Vagina (tissue), 2 donors: ENCODE results near the gene JPH3. TPM values are rescaled to one million over a fixed set of nuclear protein-coding genes. Genes with fewer than 3 reads are reported as not detected.

Source experiments
- DNase-seq, 2 donors: peaks; one replicate each; pipeline ENCODE4 v3.0.0-alpha.2; 2017; ENCODE audit errors: extremely low spot score in 2 of 2
- H3K27ac ChIP-seq: fragments of 200-600 bp; sonication (generic); one replicate; pipeline ENCODE4 v1.5.1; 2019
- H3K27me3 ChIP-seq: fragments of 200-600 bp; sonication (generic); one replicate; pipeline ENCODE4 v1.5.1; 2019
- H3K36me3 ChIP-seq, 2 donors: fragments of 200-600 bp; sonication (generic); one replicate each; pipeline ENCODE4 v1.5.1; 2017 to 2019
- H3K4me1 ChIP-seq: fragments of 200-600 bp; sonication (generic); one replicate; pipeline ENCODE4 v1.5.1; 2019
- H3K4me3 ChIP-seq, 2 donors: fragments of 200-600 bp; sonication (generic); 1 replicate in 1 of 2; 2 replicates in 1 of 2; pipeline ENCODE4 v1.5.1; 2016 to 2019
- H3K9me3 ChIP-seq: fragments of 200-600 bp; sonication (generic); one replicate; pipeline ENCODE4 v1.5.1; 2019
- POLR2A ChIP-seq, 2 donors: fragments of 450-650 bp; IDR thresholded peaks; one replicate each; pipeline ENCODE4 v1.6.1; 2017; ENCODE audit warnings: antibody characterized with exemption in 2 of 2, mild to moderate bottlenecking in 2 of 2, moderate library complexity in 2 of 2
- POLR2AphosphoS5 ChIP-seq, 2 donors: sonication (generic); formaldehyde crosslinking; IDR thresholded peaks; one replicate each; pipeline ENCODE4 v1.9.0; 2017; ENCODE audit warnings: antibody characterized with exemption in 2 of 2, mild to moderate bottlenecking in 2 of 2, low read depth in 1 of 2; ENCODE audit not compliant: insufficient read depth in 1 of 2
- intact Hi-C: fragments of 100-400 bp; cut with DNase I; formaldehyde crosslinking; loops from one replicate; pipeline ENCODE4 v1.15.1; 2023
- total RNA-seq: library from RNA; depleted of rRNA; stranded (reverse); fragments of >200 nt; gene quantifications from one replicate; pipeline ENCODE4 v1.2.3, GENCODE V29; 2016
- TF ChIP-seq, protein P1 (sequence below), 3 experiments: fragments of 450-650 bp in 2 of 3; fragments of 200-600 bp in 1 of 3; sonication (generic) in 1 of 3; IDR thresholded peaks; one replicate each; pipeline ENCODE4 v1.5.1; 2017 to 2019; ENCODE audit warnings: antibody characterized with exemption in 3 of 3, mild to moderate bottlenecking in 2 of 3, moderate library complexity in 2 of 3

JPH3 gene
- total RNA-seq, result 2.0 TPM

DNA sequence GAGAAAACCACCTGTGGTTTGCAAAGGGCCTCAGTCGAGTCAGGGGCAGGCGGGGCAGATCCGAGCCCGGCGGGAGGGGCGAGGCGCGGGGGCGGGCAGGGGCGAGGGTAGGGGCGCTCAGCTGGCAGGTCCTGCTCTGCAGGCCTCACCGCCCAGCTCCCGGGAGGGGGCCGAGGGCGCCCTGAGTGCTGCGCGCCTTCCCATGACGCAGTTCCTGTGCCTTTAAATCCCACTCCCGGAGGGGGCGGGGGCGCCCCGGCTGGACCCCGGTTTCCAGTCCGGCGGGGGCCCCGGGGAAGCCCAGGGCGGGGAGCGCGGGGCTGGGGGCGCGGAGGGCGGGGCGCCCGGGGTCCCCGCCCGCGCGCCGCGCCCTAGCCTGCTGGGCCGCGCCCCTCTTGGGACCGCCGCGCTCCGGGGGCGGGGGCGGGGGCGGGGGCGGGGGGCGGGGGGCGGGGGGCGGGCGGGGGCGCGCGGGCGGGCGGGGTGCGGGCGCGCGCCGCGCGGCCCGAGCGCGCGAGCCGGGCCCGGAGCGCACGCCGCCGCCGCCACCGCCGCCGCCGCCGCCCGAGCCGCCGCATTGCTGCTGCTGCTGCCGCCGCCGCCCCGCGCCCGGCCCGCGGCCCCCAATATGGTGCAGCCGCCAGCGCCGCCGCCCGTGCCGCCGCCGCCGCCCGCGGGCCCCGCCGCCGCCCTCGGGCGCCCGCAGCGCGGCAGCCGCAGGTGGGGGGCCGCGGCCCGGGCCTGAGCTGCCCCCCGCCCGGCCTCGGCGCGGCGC lies at the start of gene JPH3:
Gene JPH3 (plus strand): TSS at position 508 of the 775 bp plus-strand sequence. CDS start 639 bp downstream, outside the sequence.
- H3K9me3 ChIP-seq, result no peaks in the 10 kb centered on the region
- H3K4me3 ChIP-seq, result no peak within 1 kb of the TSS
- no peaks in the 10 kb centered on the region for H3K36me3 ChIP-seq
- peaks cover 6% of the 10 kb centered on the region for H3K4me1 ChIP-seq
- intact Hi-C loops, result no loop called here
- no peak within 1 kb of the TSS for H3K27ac ChIP-seq
- DNase-seq, result no peak
- no peak for TF ChIP-seq POLR2A (IDR thresholded peaks at IDR 0.05)
- H3K27me3 ChIP-seq, result no peaks in the 10 kb centered on the region

DNA sequence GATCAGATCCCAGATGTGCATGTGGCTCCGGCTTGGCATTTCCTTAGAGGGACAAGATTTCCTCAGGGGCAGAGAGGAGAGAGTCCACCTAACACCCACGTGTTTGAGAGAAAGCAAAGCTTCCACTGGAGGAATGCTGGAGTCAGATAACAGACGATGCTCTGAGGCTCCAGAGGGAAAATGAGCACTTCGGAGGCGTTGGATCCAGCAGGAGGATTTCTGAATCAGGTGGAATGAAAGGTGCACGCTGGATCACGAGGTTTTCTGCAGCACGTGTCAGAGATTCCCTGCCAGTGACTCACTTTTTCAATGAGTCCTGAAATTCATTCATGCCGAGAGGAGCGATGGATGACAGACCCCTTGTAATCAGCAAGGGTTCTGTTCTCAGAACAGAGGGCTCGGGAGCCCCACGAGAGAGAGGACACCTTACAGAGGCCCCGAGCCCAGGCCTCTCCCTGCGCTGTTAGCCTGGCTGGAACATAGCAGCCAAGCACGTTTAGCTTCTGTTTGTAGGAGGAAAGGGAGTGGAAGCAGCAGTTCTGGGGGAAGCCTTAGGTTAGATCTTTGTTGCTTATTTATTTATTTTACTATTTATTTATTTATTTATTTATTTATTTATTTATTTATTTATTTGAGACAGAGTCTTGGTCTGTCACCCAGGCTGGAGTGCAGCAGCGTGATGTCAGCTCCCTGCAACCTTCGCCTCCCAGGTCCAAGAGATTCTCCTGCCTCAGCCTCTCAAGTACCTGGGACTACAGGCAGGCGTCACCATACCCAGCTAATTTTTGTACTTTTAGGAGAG lies 49.3 kb upstream of the JPH3 start:
- Histone ChIP-seq H3K4me1 (peaks cover 8% of the 10 kb centered on the region), H3K27ac (no peak overlapping the region), H3K9me3 (no peaks in the 10 kb centered on the region), H3K4me3 (no peak overlapping the region), H3K27me3 (no peaks in the 10 kb centered on the region), H3K36me3 (no peaks in the 10 kb centered on the region)
- intact Hi-C loops, result no loop called here
- no peak for DNase-seq
- TF ChIP-seq POLR2AphosphoS5 (IDR thresholded peaks at IDR 0.05; ENCODE audit: insufficient read depth in 1 of 2, low read depth in 1 of 2) (no peak), POLR2A (IDR thresholded peaks at IDR 0.05) (no peak)
- TF ChIP-seq, protein P1, sequence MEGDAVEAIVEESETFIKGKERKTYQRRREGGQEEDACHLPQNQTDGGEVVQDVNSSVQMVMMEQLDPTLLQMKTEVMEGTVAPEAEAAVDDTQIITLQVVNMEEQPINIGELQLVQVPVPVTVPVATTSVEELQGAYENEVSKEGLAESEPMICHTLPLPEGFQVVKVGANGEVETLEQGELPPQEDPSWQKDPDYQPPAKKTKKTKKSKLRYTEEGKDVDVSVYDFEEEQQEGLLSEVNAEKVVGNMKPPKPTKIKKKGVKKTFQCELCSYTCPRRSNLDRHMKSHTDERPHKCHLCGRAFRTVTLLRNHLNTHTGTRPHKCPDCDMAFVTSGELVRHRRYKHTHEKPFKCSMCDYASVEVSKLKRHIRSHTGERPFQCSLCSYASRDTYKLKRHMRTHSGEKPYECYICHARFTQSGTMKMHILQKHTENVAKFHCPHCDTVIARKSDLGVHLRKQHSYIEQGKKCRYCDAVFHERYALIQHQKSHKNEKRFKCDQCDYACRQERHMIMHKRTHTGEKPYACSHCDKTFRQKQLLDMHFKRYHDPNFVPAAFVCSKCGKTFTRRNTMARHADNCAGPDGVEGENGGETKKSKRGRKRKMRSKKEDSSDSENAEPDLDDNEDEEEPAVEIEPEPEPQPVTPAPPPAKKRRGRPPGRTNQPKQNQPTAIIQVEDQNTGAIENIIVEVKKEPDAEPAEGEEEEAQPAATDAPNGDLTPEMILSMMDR (IDR thresholded peaks at IDR 0.05), result no peak

GRCh38 chr16:87554754-87555427 lies 47.4 kb upstream of the JPH3 start:
- Histone ChIP-seq H3K27me3 (no peaks in the 10 kb centered on the region), H3K9me3 (no peaks in the 10 kb centered on the region), H3K4me3 (no peak overlapping the region), H3K36me3 (no peaks in the 10 kb centered on the region), H3K4me1 (peaks cover 8% of the 10 kb centered on the region), H3K27ac (no peak overlapping the region)
- intact Hi-C loops, result no loop called here
- TF ChIP-seq POLR2AphosphoS5 (IDR thresholded peaks at IDR 0.05; ENCODE audit: insufficient read depth in 1 of 2, low read depth in 1 of 2), result no peak
- TF ChIP-seq POLR2A (IDR thresholded peaks at IDR 0.05), result no peak
- TF ChIP-seq, protein P1 (IDR thresholded peaks at IDR 0.05), result no peak
- no peak for DNase-seq

GRCh38 chr16:87555647-87556046 lies 46.7 kb upstream of the JPH3 start:
- H3K4me1 ChIP-seq, result peaks cover 8% of the 10 kb centered on the region
- no peaks in the 10 kb centered on the region for H3K9me3 ChIP-seq
- no peak for TF ChIP-seq POLR2A (IDR thresholded peaks at IDR 0.05)
- no peaks in the 10 kb centered on the region for H3K27me3 ChIP-seq
- no peak overlapping the region for H3K4me3 ChIP-seq
- H3K36me3 ChIP-seq, result no peaks in the 10 kb centered on the region
- DNase-seq, result no peak
- H3K27ac ChIP-seq, result no peak overlapping the region
- intact Hi-C loops, result no loop called here

DNA sequence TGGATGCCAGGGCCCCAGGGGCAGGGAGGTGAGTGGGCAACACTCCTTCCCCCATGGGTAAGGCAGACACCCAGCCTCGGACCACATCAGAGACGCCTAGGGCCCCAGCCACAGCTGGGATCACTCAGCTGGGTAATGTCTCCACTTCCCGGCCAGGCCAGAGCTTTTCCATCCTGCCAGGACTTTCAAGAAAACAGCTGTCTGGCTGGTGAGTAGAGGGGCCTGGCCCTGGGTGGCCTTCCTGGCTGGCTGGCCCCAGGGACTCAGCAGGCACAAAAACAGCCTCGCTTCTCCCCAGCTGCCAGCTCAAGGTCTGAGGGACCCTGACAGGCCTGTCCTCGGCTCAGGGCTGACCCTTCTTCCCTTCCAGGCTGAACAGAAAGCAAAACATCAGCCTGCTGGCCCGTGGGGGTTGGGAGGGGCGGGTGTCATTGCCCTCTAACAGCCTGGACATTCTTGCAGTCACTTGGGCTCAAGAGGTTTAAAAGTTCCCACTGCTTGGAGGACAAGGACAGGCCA lies 45.3 kb upstream of the JPH3 start:
- DNase-seq, result no peak
- TF ChIP-seq, protein P1 (IDR thresholded peaks at IDR 0.05), result no peak
- TF ChIP-seq POLR2AphosphoS5 (IDR thresholded peaks at IDR 0.05; ENCODE audit: insufficient read depth in 1 of 2, low read depth in 1 of 2), result peak in 1 of 2 donors; percentile 77
- H3K9me3 ChIP-seq, result no peaks in the 10 kb centered on the region
- intact Hi-C loops, result no loop called here
- no peaks in the 10 kb centered on the region for H3K27me3 ChIP-seq
- H3K27ac ChIP-seq, result peak overlapping the region; percentile 77
- no peaks in the 10 kb centered on the region for H3K36me3 ChIP-seq
- peaks cover 8% of the 10 kb centered on the region for H3K4me1 ChIP-seq
- no peak overlapping the region for H3K4me3 ChIP-seq
